ENCODE measurements around the gene SCTR. TPM values are rescaled to one million over a fixed set of nuclear protein-coding genes. Genes with fewer than 3 reads are reported as not detected.
A peak's percentile ranks its signal among the peaks of the same experiment; 100 is the strongest.

SCTR gene
- total RNA-seq, 1 donor from 2014 or later, result 1.9 TPM

DNA sequence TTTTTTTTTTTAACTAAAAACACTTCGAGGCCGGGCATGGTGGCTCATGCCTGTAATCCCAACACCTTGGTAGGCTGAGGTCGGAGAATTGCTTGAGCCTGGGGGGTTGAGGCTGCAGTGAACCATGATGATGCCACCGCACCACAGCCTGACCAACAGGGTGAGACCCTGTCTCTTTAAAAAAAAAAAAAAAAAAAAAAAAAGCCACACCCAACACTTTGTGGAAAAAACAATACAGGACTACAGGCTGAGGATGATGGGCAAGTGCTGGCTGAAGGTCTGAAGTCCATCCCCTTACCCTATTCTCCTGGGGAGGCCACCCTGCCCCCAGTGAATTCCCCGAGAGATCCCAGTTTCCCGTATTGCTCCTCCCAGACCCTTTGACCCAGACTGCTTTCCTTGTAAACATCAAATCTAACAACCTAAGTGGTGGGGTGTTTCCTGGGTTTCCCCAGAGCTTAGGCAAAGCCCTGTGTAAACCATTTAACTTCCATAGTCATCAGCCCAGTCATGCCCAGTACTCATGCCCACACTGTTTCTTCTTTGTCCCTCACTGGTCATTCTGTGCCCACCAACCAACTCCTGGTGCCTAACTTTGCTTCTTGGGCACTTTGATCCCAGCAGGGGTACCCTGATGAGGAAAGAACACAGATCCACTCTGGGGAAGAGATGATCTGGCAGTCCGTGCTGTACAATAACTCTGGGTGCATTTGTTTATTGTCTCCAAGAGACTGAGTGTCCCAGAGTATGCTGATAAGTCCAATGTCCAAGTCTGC, 98.5 kb downstream of the SCTR start:
- DNase-seq (ENCODE audit: extremely low spot score, unreplicated experiment), result no peak
- no peak for TF ChIP-seq CTCF (conservative IDR thresholded peaks at IDR 0.05)
- H3K27ac Mint-ChIP-seq, result peak overlapping the region; percentile 39
- peaks cover 4% of the 10 kb centered on the region for H3K27me3 Mint-ChIP-seq
- peaks cover 9% of the 10 kb centered on the region for H3K9me3 Mint-ChIP-seq
- peaks cover 58% of the 10 kb centered on the region for H3K4me1 Mint-ChIP-seq (ENCODE audit: unreplicated experiment)
- peaks cover 6% of the 10 kb centered on the region for H3K36me3 Mint-ChIP-seq
- H3K4me3 Mint-ChIP-seq, result no peak overlapping the region

GRCh38 chr2:119425119-119425405, 99.2 kb downstream of the SCTR start:
- Mint-ChIP-seq H3K4me1 (ENCODE audit: unreplicated experiment) (peaks cover 54% of the 10 kb centered on the region), H3K27ac (no peak overlapping the region), H3K9me3 (peaks cover 9% of the 10 kb centered on the region), H3K4me3 (no peak overlapping the region), H3K27me3 (peaks cover 4% of the 10 kb centered on the region), H3K36me3 (peaks cover 6% of the 10 kb centered on the region)
- no peak for TF ChIP-seq CTCF (conservative IDR thresholded peaks at IDR 0.05)
- no peak for DNase-seq (ENCODE audit: extremely low spot score, unreplicated experiment)

- Mint-ChIP-seq H3K27ac (peak overlapping the region; percentile 28), H3K27me3 (peaks cover 4% of the 10 kb centered on the region), H3K9me3 (peaks cover 9% of the 10 kb centered on the region), H3K4me1 (ENCODE audit: unreplicated experiment) (peaks cover 55% of the 10 kb centered on the region), H3K36me3 (peaks cover 6% of the 10 kb centered on the region), H3K4me3 (no peak overlapping the region)
- no peak for DNase-seq (ENCODE audit: extremely low spot score, unreplicated experiment)
- TF ChIP-seq CTCF (conservative IDR thresholded peaks at IDR 0.05), result no peak
These were observed 99.8 kb downstream of the SCTR start for GRCh38 chr2:119424284-119425118.

DNA sequence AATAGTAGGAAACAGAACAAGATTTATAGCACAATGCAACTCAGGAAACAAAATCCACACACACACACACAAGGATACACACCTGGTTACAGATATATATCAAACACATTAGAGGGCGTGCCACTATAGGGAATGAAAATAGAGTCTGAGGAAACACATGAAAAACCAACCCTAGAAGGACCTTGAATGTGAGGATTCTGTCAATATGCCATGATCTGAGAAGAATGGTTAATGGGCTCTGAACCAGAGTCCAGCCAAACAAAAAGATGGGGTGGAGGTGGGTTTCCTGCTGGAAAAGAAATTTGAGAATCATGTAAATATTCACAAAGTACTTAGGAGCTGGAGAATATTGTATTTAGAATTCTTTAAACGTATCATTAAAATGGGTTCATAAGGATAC, 100.5 kb downstream of the SCTR start:
- Mint-ChIP-seq H3K27me3 (peaks cover 4% of the 10 kb centered on the region), H3K4me1 (ENCODE audit: unreplicated experiment) (peaks cover 48% of the 10 kb centered on the region)

DNA sequence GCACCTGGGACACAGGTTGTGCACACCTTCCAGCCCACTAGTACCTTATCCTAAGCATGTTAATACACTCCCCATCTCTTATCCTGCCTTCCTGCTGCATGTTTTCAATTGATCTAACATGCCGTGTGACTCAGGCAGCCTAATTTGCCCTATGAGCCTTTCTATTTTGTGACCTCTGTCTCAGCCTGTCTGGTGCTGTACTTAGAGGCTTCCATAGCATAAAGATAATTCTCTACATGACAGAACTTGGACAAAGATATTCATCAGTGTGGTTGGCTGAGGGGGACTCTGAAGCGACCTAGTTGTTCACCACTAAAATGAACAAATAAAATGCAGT, 101.2 kb downstream of the SCTR start:
- peak overlapping the region; percentile 40 for H3K27ac Mint-ChIP-seq
- H3K4me3 Mint-ChIP-seq, result no peak overlapping the region
- H3K9me3 Mint-ChIP-seq, result peaks cover 9% of the 10 kb centered on the region
- no peak for TF ChIP-seq CTCF (conservative IDR thresholded peaks at IDR 0.05)
- no peak for DNase-seq (ENCODE audit: extremely low spot score, unreplicated experiment)
- H3K36me3 Mint-ChIP-seq, result peaks cover 6% of the 10 kb centered on the region
- H3K27me3 Mint-ChIP-seq, result peaks cover 4% of the 10 kb centered on the region
- H3K4me1 Mint-ChIP-seq (ENCODE audit: unreplicated experiment), result peaks cover 42% of the 10 kb centered on the region

More for the DNA sequence above, 100.5 kb downstream of the SCTR start:
- TF ChIP-seq CTCF (conservative IDR thresholded peaks at IDR 0.05), result no peak
- Mint-ChIP-seq H3K27ac (peak overlapping the region; percentile 28), H3K9me3 (peaks cover 9% of the 10 kb centered on the region), H3K36me3 (peaks cover 6% of the 10 kb centered on the region), H3K4me3 (no peak overlapping the region)
- DNase-seq (ENCODE audit: extremely low spot score, unreplicated experiment), result no peak
